Parathyroid adenoma (tissue), 2 donors: ENCODE results near the gene GADL1.

Experiments used
- H2AFZ ChIP-seq: fragments of 300-600 bp; sonication (generic); one replicate; pipeline ENCODE4 v1.7.0; 2017; ENCODE audit warnings: antibody characterized with exemption, mild to moderate bottlenecking
- H3K27ac ChIP-seq: fragments of 300-600 bp; sonication (generic); one replicate; pipeline ENCODE4 v1.7.0; 2017
- H3K27me3 ChIP-seq: fragments of 300-600 bp; sonication (generic); one replicate; pipeline ENCODE4 v1.7.0; 2017; ENCODE audit warnings: low read length; ENCODE audit not compliant: control insufficient read depth, insufficient read depth
- H3K36me3 ChIP-seq: fragments of 300-600 bp; sonication (generic); one replicate; pipeline ENCODE4 v1.7.0; 2017; ENCODE audit warnings: low read length; ENCODE audit not compliant: control insufficient read depth, insufficient read depth
- H3K4me1 ChIP-seq: fragments of 300-600 bp; sonication (generic); one replicate; pipeline ENCODE4 v1.7.0; 2017; ENCODE audit warnings: control low read depth
- H3K4me2 ChIP-seq: fragments of 300-600 bp; sonication (generic); one replicate; pipeline ENCODE4 v1.7.0; 2017; ENCODE audit warnings: low read length
- H3K4me3 ChIP-seq: fragments of 300-600 bp; sonication (generic); one replicate; pipeline ENCODE4 v1.7.0; 2017; ENCODE audit warnings: low read depth, low read length
- H3K79me2 ChIP-seq: fragments of 300-600 bp; sonication (generic); one replicate; pipeline ENCODE4 v1.7.0; 2017; ENCODE audit warnings: control low read depth
- H3K9ac ChIP-seq: fragments of 300-600 bp; sonication (generic); one replicate; pipeline ENCODE4 v1.7.0; 2017; ENCODE audit warnings: mild to moderate bottlenecking
- H3K9me3 ChIP-seq: fragments of 300-600 bp; sonication (generic); one replicate; pipeline ENCODE4 v1.7.0; 2017; ENCODE audit warnings: low read length; ENCODE audit not compliant: control insufficient read depth
- TF ChIP-seq, protein P1 (sequence below): fragments of 300-600 bp; sonication (generic); IDR thresholded peaks from one replicate; pipeline ENCODE4 v1.7.0; 2017; ENCODE audit warnings: antibody characterized with exemption, mild to moderate bottlenecking
- donor health status: primary hyperparathyroidism.

GADL1 gene

DNA sequence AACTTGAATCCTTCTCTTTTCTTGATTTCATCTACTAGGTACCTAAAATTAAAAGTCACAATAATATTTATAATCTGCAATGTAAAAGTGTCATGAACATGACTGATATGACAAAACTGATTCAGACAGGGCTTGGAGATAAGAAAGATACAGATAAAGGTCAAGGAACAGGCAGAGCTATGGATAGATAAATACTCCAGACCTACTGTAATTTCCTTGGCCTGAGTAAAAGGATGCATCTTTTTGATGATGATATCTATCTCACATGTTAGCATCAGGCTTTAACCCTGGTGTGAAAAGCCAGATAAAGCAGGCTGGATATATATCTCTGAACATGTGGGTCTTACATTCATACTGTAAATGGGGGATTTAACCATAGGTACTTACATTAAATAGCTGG lies 108.1 kb downstream of the GADL1 start:
- H3K27ac ChIP-seq: no peak overlapping the region
- no peak overlapping the region for H3K4me2 ChIP-seq
- TF ChIP-seq, protein P1, sequence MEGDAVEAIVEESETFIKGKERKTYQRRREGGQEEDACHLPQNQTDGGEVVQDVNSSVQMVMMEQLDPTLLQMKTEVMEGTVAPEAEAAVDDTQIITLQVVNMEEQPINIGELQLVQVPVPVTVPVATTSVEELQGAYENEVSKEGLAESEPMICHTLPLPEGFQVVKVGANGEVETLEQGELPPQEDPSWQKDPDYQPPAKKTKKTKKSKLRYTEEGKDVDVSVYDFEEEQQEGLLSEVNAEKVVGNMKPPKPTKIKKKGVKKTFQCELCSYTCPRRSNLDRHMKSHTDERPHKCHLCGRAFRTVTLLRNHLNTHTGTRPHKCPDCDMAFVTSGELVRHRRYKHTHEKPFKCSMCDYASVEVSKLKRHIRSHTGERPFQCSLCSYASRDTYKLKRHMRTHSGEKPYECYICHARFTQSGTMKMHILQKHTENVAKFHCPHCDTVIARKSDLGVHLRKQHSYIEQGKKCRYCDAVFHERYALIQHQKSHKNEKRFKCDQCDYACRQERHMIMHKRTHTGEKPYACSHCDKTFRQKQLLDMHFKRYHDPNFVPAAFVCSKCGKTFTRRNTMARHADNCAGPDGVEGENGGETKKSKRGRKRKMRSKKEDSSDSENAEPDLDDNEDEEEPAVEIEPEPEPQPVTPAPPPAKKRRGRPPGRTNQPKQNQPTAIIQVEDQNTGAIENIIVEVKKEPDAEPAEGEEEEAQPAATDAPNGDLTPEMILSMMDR: no peak
- H3K36me3 ChIP-seq: no peaks in the 10 kb centered on the region
- no peaks in the 10 kb centered on the region for H3K79me2 ChIP-seq
- H3K9ac ChIP-seq: no peak overlapping the region
- H3K9me3 ChIP-seq: no peaks in the 10 kb centered on the region
- no peaks in the 10 kb centered on the region for H3K27me3 ChIP-seq
- H2AFZ ChIP-seq: no peak overlapping the region
- no peaks in the 10 kb centered on the region for H3K4me1 ChIP-seq
- no peak overlapping the region for H3K4me3 ChIP-seq

DNA sequence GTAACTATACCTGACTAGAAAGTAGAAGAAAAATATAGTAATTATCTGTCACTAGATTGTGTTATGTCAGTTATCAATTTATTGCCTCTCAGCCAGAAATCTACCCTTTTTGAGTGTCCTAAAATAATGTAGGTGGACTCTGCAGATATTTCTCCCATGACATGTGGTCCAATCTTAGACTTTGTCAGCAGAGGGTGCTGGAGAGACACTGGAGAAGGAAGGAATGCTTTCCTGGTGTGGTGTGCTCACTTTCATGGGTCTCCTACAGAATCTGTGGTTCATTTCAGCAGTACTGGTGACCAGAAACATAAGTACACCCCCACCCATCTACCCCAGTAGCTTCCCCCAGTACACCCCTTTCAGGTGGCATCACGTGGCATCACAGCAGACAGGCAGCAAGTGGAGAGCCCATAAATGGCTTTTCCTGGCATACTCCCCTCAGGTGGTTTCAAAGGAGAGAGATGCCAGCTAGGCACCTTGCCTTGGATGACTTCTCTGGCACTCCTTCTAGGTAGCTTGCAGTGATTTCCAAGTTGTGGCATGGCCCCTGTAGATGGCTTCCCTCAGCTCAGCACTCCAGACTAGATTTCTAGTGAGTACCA lies 114.7 kb downstream of the GADL1 start:
- Histone ChIP-seq H3K4me3 (no peak overlapping the region), H3K9me3 (no peaks in the 10 kb centered on the region), H3K36me3 (no peaks in the 10 kb centered on the region), H3K27ac (no peak overlapping the region), H2AFZ (no peak overlapping the region), H3K79me2 (no peaks in the 10 kb centered on the region), H3K9ac (no peak overlapping the region), H3K4me1 (no peaks in the 10 kb centered on the region), H3K27me3 (no peaks in the 10 kb centered on the region), H3K4me2 (no peak overlapping the region)
- TF ChIP-seq, protein P1: no peak

DNA sequence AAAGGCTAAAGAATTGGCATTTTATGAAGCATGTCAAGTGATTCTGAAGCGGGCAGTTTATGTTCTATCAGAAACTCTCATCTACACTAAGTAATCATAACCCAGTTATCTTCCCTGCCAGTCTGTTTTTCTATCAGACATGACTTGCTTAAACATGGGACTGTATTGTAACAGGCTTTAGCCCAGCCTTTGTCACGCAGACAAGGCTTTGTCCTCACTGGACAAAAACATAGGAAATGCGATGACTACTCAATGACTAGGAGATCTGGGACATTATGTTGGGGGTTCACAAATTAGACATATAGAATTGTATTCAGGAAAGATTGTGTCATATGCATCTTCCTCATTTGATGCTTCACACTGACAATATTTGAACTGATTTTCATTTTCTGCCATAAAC lies 115.5 kb downstream of the GADL1 start:
- Histone ChIP-seq H3K4me1 (no peaks in the 10 kb centered on the region), H3K79me2 (no peaks in the 10 kb centered on the region), H3K4me3 (no peak overlapping the region), H3K27ac (no peak overlapping the region), H2AFZ (no peak overlapping the region), H3K36me3 (no peaks in the 10 kb centered on the region), H3K9me3 (no peaks in the 10 kb centered on the region), H3K4me2 (no peak overlapping the region), H3K9ac (no peak overlapping the region), H3K27me3 (no peaks in the 10 kb centered on the region)
- TF ChIP-seq, protein P1: no peak

DNA sequence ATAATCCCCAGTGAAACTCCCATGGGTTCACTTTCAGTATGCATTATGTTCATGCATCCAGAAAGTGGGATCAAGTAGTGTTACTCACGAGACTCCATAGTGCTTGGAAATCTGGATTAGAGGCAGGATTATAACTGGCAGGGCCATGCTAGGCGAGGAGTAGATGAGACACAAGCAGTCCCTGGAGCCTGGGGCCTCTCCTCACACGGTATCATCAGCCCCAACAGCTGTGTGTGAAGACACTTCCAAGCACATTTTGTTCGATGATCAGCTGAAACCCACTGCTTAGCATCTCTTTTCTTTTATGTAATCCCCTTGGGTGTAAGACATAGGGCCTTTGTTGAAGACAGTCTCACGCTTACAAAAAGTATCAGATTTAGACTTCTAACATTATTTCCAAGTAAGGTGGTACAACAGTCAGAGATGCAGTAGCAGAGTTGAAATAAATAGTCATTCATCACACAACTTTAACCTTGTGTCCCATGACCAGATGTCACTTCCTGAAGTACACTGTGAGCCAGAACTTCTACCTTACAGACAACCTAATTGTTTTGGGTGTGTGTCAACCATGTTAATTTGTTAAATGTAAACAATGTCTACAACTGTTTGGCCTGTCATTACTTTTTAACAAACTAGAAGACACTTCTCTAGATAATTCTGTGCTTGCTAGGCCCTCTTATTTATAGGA lies 116.9 kb downstream of the GADL1 start:
- Histone ChIP-seq H3K9me3 (no peaks in the 10 kb centered on the region), H3K4me1 (no peaks in the 10 kb centered on the region), H2AFZ (no peak overlapping the region), H3K27me3 (no peaks in the 10 kb centered on the region), H3K27ac (no peak overlapping the region), H3K4me2 (no peak overlapping the region), H3K36me3 (no peaks in the 10 kb centered on the region), H3K9ac (no peak overlapping the region), H3K79me2 (no peaks in the 10 kb centered on the region), H3K4me3 (no peak overlapping the region)
- TF ChIP-seq, protein P1: no peak
